ENCODE measurements around the gene HPGD.

The HPGD gene

DNA sequence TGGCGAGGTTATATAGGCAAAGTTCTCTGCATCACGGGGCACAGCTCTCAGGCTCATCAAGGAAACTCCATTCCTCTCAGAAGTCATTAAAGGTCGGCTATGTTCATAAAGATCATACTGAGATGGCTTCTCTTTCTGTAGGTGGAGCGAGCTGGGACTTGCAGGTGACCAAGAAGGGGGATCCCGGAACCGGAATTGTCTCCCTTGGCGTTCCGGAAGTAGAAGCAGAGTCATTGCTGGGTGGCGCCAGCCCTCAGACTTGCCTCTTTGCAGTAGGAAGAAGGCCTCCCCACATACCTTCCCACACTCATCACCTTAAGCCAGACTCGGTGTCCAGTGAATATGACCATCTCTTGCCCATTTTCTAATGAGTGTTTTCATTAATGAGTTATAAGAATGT, 17.9 kb upstream of the HPGD start:
- H3K4me3 ChIP-seq (ENCODE audit: low read depth, low read length): no peak overlapping the region
- DNase-seq (ENCODE audit: low read depth): no peak
- TF ChIP-seq, protein P1, sequence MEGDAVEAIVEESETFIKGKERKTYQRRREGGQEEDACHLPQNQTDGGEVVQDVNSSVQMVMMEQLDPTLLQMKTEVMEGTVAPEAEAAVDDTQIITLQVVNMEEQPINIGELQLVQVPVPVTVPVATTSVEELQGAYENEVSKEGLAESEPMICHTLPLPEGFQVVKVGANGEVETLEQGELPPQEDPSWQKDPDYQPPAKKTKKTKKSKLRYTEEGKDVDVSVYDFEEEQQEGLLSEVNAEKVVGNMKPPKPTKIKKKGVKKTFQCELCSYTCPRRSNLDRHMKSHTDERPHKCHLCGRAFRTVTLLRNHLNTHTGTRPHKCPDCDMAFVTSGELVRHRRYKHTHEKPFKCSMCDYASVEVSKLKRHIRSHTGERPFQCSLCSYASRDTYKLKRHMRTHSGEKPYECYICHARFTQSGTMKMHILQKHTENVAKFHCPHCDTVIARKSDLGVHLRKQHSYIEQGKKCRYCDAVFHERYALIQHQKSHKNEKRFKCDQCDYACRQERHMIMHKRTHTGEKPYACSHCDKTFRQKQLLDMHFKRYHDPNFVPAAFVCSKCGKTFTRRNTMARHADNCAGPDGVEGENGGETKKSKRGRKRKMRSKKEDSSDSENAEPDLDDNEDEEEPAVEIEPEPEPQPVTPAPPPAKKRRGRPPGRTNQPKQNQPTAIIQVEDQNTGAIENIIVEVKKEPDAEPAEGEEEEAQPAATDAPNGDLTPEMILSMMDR (conservative IDR thresholded peaks at IDR 0.05; ENCODE audit: low read depth, low read length): no peak

DNA sequence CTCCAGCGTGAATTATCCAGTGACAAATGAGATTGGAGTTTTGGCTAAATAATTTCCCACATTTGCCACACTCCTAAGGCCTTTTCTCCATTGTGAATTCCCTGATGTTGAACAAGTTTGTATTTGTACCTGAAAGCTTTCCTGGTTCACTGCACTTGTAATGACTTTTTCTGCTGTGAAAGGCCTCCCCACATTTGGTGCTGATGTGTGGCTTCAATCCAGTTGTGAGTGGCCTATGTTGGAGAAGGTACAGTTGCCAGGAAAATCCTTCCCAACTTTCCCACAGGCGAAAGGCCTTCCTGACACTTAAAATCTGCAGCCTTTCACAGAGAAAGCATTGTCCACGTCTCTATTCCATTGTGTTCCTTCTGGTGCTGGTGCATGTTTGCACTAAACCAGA, 17.3 kb upstream of the HPGD start:
- H3K4me3 ChIP-seq (ENCODE audit: low read depth, low read length): no peak overlapping the region
- TF ChIP-seq, protein P1 (conservative IDR thresholded peaks at IDR 0.05; ENCODE audit: low read depth, low read length): no peak
- DNase-seq (ENCODE audit: low read depth): no peak

DNA sequence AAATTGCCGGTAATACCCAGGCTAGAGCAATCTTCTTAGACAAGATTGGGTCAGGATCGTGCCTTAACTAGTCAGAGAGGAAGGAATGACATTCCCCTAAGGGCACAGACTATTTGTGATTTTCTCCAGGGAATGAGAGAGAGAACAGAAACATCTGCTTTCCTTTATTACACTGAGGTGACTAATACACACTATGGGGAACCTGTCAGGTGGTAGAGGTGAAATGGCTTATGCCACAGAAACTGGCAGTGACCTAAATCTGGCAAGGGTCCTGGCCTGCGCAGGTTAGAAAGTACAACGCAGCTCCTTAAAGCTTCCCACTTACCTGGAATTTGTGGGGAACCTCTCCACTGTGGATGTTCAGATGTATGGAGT, 16.6 kb upstream of the HPGD start:
- H3K4me3 ChIP-seq (ENCODE audit: low read depth, low read length): no peak overlapping the region
- no peak for DNase-seq (ENCODE audit: low read depth)
- TF ChIP-seq, protein P1 (conservative IDR thresholded peaks at IDR 0.05; ENCODE audit: low read depth, low read length): no peak

DNA sequence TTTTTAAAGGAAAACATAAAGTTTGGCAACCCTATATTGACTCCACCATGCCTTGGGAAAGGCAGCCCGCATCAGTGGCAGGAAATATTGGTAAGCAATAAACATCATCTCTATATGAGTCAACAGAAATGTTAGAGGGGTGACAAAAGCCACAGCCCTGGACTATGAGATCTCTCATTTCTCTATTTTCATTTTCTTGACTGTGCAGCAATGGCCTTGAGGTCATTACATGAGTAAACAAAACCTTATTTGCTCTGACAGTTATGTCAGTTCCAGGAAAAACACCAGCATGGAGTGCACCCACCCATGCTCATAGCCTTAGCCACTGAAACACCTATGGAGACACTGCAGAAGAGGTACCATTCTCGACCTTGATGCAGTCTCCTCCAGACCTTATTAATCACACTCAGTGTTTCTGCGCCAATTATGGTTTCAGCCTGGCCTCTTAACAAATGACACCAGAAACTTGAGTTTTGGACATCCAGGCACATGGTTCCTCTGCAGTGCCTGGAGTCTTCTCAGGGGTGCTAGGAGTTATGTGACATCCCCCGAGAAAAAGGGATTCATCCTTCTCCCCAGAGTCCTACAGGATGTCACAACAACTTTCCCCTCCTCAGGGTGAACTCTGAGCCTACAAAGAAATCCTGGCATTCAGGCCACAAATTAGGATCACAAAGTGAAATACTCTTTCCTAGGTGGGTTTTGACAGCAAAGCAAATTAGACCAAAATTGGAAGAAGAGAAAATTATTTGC, 16.0 kb upstream of the HPGD start:
- no peak for DNase-seq (ENCODE audit: low read depth)
- TF ChIP-seq, protein P1 (conservative IDR thresholded peaks at IDR 0.05; ENCODE audit: low read depth, low read length): no peak
- H3K4me3 ChIP-seq (ENCODE audit: low read depth, low read length): no peak overlapping the region

DNA sequence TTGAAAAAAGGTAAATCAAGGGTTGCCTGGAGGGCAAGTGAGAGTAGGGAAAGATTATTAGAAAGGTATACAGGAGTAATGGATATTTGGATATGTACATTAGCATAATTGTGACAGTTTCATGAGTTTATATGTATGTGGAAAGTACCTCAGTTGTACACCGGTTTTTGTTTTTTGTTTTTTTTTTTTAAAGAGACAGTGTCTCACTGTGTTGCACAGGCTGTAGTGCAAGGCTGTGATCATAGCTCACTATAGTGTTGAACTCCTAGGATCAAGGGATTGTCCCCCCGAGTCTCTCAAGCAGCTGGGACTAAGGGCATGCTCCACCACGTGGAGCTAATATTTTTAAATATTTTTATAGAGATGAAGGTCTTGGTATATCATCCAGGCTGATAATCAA, 15.3 kb upstream of the HPGD start:
- DNase-seq (ENCODE audit: low read depth): no peak
- TF ChIP-seq, protein P1 (conservative IDR thresholded peaks at IDR 0.05; ENCODE audit: low read depth, low read length): no peak
- no peak overlapping the region for H3K4me3 ChIP-seq (ENCODE audit: low read depth, low read length)

DNA sequence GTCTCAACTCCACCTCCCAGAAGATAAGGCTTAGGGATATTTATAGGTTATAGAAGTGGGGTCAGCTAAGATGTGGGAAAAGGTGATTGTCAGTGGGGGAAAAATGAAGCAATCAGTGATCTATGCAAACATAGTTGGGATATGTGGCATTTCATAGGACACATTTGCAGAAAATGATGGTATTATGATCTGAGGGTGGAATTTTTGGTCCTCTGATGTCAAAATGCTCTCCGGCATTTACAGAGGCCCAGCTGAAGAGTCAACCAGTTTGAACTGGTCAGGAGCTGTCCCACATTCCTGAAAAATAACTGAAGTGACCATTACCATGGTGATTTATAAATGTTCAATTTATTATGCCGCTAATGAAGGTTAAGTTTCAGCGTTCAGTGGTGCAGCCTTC, 12.2 kb upstream of the HPGD start:
- DNase-seq (ENCODE audit: low read depth): no peak
- no peak overlapping the region for H3K4me3 ChIP-seq (ENCODE audit: low read depth, low read length)
- TF ChIP-seq, protein P1 (conservative IDR thresholded peaks at IDR 0.05; ENCODE audit: low read depth, low read length): no peak

DNA sequence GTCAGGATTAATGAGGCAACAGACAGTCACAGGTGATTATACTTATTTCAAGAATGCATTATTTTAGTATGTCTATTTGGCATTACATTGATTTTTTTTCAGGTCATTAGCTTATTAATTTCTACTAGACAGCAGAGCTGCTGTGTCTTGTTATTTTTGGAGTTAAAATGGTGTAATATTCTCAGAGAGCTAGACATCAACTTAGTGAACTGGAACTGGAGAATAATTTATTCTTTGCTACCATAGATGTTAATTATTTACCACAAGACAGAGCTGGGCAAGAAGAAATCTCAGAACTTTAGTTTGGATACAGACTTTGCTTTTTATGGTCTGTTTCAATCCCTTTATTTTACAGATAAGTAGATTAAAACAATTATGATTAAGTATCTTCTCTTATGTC, 10.2 kb upstream of the HPGD start:
- DNase-seq (ENCODE audit: low read depth): no peak
- no peak overlapping the region for H3K4me3 ChIP-seq (ENCODE audit: low read depth, low read length)
- TF ChIP-seq, protein P1 (conservative IDR thresholded peaks at IDR 0.05; ENCODE audit: low read depth, low read length): no peak
